ENCODE data around the gene ZNF358. TPM values are rescaled to one million over a fixed set of nuclear protein-coding genes. Genes with fewer than 3 reads are reported as not detected.

The ZNF358 gene
- polyA plus RNA-seq, 1 donor: 68.0 TPM

DNA sequence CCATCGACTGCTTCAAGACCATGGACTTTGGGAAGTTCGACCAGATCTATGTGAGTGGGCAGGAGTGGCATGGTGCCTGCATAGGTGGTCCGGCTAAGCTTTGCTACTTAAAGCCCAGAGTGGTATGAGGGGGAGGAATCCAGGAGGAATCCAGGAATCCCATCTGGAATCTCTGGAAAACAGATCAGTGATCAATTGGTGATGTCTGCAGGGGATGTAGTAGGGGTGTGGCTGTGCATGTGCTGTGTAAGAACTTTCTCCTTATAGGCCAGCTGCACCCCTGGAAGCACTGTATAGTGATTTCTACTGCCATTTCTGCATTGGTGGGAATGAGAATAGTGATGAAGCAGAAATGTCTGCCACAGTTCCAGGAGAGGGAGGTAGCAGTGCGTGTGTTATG, 43.2 kb downstream of the ZNF358 start:
- WGBS (ENCODE audit: insufficient coverage, low lambda C conversion rate): no CpG with 5 or more reads among the region's 4 CpGs
- Histone ChIP-seq H3K4me1 (ENCODE audit: control insufficient read depth, insufficient read depth, low read length) (no peaks in the 10 kb centered on the region), H3K27me3 (ENCODE audit: control insufficient read depth, insufficient read depth, low read length) (no peaks in the 10 kb centered on the region), H3K27ac (ENCODE audit: low read length) (no peak overlapping the region), H3K4me3 (ENCODE audit: low read length) (no peak overlapping the region), H3K9me3 (ENCODE audit: control insufficient read depth, low read depth, low read length) (peaks cover 10% of the 10 kb centered on the region), H3K36me3 (ENCODE audit: control insufficient read depth, insufficient read depth, low read length) (peaks cover 52% of the 10 kb centered on the region)
- no peak for DNase-seq

DNA sequence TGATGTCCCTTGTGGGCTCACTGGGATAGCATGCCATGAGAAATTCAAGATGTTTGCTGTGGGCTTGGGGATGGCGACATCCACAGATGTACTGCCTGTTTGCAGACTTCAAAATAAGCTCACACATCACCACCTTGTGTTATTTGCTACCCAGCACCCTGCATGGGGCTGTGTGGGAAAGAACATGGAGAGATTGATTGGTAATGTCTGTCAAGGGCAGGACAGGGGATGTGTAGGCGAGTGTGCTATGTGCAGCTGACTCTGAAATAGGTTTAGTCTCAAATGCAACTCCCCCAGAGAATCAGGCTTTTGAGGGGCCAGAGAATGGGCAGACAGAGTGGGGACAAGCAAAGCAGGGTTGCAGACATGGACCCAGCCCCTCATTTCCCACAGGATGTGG, 44.4 kb downstream of the ZNF358 start:
- peaks cover 3% of the 10 kb centered on the region for H3K9me3 ChIP-seq (ENCODE audit: control insufficient read depth, low read depth, low read length)
- no CpG with 5 or more reads among the region's 2 CpGs for WGBS (ENCODE audit: insufficient coverage, low lambda C conversion rate)
- no peak for DNase-seq
- H3K4me1 ChIP-seq (ENCODE audit: control insufficient read depth, insufficient read depth, low read length): no peaks in the 10 kb centered on the region
- H3K27ac ChIP-seq (ENCODE audit: low read length): no peak overlapping the region
- no peaks in the 10 kb centered on the region for H3K27me3 ChIP-seq (ENCODE audit: control insufficient read depth, insufficient read depth, low read length)
- H3K36me3 ChIP-seq (ENCODE audit: control insufficient read depth, insufficient read depth, low read length): peaks cover 44% of the 10 kb centered on the region
- no peak overlapping the region for H3K4me3 ChIP-seq (ENCODE audit: low read length)

DNA sequence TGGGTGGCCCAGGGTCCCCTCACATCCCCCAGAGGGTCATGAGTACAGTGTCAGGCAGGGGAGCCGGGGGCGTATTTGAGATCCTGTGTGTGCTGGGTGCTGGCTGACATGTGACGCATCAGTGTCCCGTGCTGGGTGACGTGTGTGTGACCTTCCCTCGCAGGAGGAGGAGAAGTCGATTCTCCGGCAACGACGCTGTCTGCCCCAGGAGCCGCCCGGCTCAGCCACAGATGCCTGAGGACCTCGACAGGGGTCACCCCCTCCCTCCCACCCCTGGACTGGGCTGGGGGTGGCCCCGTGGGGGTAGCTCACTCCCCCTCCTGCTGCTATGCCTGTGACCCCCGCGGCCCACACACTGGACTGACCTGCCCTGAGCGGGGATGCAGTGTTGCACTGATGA, 45.4 kb downstream of the ZNF358 start:
- H3K4me1 ChIP-seq (ENCODE audit: control insufficient read depth, insufficient read depth, low read length): no peaks in the 10 kb centered on the region
- no peak overlapping the region for H3K27ac ChIP-seq (ENCODE audit: low read length)
- H3K4me3 ChIP-seq (ENCODE audit: low read length): no peak overlapping the region
- H3K27me3 ChIP-seq (ENCODE audit: control insufficient read depth, insufficient read depth, low read length): no peaks in the 10 kb centered on the region
- no peak for DNase-seq
- peaks cover 3% of the 10 kb centered on the region for H3K9me3 ChIP-seq (ENCODE audit: control insufficient read depth, low read depth, low read length)
- peaks cover 34% of the 10 kb centered on the region for H3K36me3 ChIP-seq (ENCODE audit: control insufficient read depth, insufficient read depth, low read length)
- WGBS (ENCODE audit: insufficient coverage, low lambda C conversion rate): no CpG with 5 or more reads among the region's 17 CpGs

DNA sequence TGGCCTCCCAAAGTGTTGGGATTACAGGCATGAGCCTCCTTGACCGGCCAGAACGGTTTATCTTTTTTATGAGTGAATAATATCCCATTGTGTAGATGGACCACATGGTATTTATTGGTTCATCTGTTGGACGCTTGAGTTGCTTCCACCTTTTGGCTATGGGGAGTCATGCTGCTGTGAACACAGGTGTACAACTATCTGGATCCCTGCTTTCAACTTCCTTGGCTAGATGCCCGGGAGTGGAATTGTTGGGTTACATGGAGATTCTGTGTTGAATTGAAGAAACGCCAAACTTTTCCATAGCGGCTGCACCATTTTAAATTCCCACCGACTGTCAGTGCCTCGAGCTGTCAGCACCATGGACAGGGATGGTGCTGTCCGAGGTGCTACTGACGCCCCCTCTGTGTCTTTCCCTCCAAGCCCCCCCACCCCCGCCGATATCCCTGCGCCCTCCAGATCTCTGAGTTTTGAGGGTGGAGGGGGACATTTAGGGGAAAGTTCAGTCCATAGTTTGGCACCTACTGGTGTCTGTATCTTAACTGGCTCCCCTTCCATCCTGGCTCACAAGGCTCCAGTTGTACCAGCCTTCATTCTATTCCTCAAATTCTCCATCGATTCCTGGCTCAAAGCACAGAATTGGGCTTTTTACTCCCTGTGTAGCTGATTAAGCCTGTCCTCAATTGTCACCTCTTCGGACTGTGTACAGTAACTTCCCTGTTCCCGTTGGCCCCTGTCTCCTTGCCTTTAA, 46.9 kb downstream of the ZNF358 start:
- peaks cover 21% of the 10 kb centered on the region for H3K36me3 ChIP-seq (ENCODE audit: control insufficient read depth, insufficient read depth, low read length)
- no peak for DNase-seq
- no peaks in the 10 kb centered on the region for H3K9me3 ChIP-seq (ENCODE audit: control insufficient read depth, low read depth, low read length)
- no peaks in the 10 kb centered on the region for H3K27me3 ChIP-seq (ENCODE audit: control insufficient read depth, insufficient read depth, low read length)
- no peak overlapping the region for H3K4me3 ChIP-seq (ENCODE audit: low read length)
- H3K4me1 ChIP-seq (ENCODE audit: control insufficient read depth, insufficient read depth, low read length): no peaks in the 10 kb centered on the region
- no peak overlapping the region for H3K27ac ChIP-seq (ENCODE audit: low read length)
- WGBS (ENCODE audit: insufficient coverage, low lambda C conversion rate): 69% methylated on average over 6 of the region's 16 CpGs

DNA sequence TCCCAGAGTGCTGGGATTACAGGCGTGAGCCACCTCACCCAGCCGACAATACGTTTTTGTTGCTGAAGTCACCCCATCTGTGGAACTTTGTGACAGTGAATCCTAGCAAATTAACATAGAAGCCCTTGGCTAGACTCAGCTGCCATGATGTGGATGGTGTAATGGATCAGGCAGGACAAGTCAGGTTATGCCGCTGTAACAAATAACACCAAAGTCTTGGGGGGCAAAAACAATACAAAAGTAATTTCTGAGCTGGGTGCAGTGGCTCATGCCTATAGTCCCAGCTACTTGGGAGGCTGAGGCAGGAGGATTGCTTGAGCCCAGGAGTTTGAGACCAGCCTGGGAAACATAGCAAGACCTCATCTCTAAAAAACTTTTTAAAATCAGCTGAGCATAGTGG, 49.0 kb downstream of the ZNF358 start:
- no peak overlapping the region for H3K27ac ChIP-seq (ENCODE audit: low read length)
- H3K4me3 ChIP-seq (ENCODE audit: low read length): no peak overlapping the region
- no peaks in the 10 kb centered on the region for H3K4me1 ChIP-seq (ENCODE audit: control insufficient read depth, insufficient read depth, low read length)
- no peaks in the 10 kb centered on the region for H3K27me3 ChIP-seq (ENCODE audit: control insufficient read depth, insufficient read depth, low read length)
- peaks cover 9% of the 10 kb centered on the region for H3K36me3 ChIP-seq (ENCODE audit: control insufficient read depth, insufficient read depth, low read length)
- no peaks in the 10 kb centered on the region for H3K9me3 ChIP-seq (ENCODE audit: control insufficient read depth, low read depth, low read length)
- WGBS (ENCODE audit: insufficient coverage, low lambda C conversion rate): no CpG with 5 or more reads among the region's 4 CpGs
- no peak for DNase-seq

DNA sequence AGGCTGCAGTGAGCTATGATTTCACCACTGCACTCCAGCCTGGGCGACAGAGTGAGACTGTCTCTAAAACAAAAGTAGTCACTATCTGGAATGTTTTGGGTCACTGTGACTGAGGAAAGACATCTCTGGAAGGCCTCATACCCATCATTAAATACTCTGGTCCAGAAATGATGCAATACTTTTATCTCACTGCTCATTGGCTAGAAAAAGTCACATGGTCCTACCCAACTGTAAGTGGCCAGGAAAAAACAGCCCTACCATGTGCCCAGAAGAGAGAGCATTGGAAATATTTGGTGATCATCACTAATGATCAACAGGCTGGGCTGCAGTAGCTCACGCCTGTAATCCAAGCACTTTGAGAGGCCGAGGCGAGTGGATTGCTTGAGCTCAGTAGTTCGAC, 49.4 kb downstream of the ZNF358 start:
- peaks cover 7% of the 10 kb centered on the region for H3K36me3 ChIP-seq (ENCODE audit: control insufficient read depth, insufficient read depth, low read length)
- no peaks in the 10 kb centered on the region for H3K27me3 ChIP-seq (ENCODE audit: control insufficient read depth, insufficient read depth, low read length)
- no peaks in the 10 kb centered on the region for H3K4me1 ChIP-seq (ENCODE audit: control insufficient read depth, insufficient read depth, low read length)
- no peak overlapping the region for H3K4me3 ChIP-seq (ENCODE audit: low read length)
- H3K9me3 ChIP-seq (ENCODE audit: control insufficient read depth, low read depth, low read length): no peaks in the 10 kb centered on the region
- H3K27ac ChIP-seq (ENCODE audit: low read length): no peak overlapping the region
- DNase-seq: no peak
- no CpG with 5 or more reads among the region's 5 CpGs for WGBS (ENCODE audit: insufficient coverage, low lambda C conversion rate)

Other genes starting within 250 kb of the ZNF358 start
- gene INSR, start 221.7 kb upstream of the ZNF358 start, polyA plus RNA-seq: 27.7 TPM
- 27.8 TPM for gene ARHGEF18, start 167.2 kb upstream of the ZNF358 start, polyA plus RNA-seq
- 7.9 TPM for gene PEX11G, start 27.1 kb upstream of the ZNF358 start, polyA plus RNA-seq
- 18.1 TPM for gene MCOLN1, start 6.5 kb downstream of the ZNF358 start, polyA plus RNA-seq
- 45.4 TPM for gene PNPLA6, start 19.6 kb downstream of the ZNF358 start, polyA plus RNA-seq
- gene CAMSAP3, start 79.8 kb downstream of the ZNF358 start, polyA plus RNA-seq: 73.9 TPM
- gene XAB2, start 113.4 kb downstream of the ZNF358 start, polyA plus RNA-seq: 29.1 TPM
- gene PET100, start 113.7 kb downstream of the ZNF358 start, polyA plus RNA-seq: 47.5 TPM
- gene PCP2, start 117.6 kb downstream of the ZNF358 start, polyA plus RNA-seq: 1.5 TPM
- gene STXBP2, start 121.0 kb downstream of the ZNF358 start, polyA plus RNA-seq: 146 TPM
- gene RETN, start 152.9 kb downstream of the ZNF358 start, polyA plus RNA-seq: 1.1 TPM
- 0.06 TPM for gene MCEMP1, start 161.0 kb downstream of the ZNF358 start, polyA plus RNA-seq
- gene TRAPPC5, start 164.7 kb downstream of the ZNF358 start, polyA plus RNA-seq: 51.2 TPM
- gene FCER2, start 186.0 kb downstream of the ZNF358 start, polyA plus RNA-seq: 0.28 TPM
- 0.57 TPM for gene CLEC4G, start 216.0 kb downstream of the ZNF358 start, polyA plus RNA-seq
- gene CD209, start 231.4 kb downstream of the ZNF358 start, polyA plus RNA-seq: 14.4 TPM
- gene CLEC4M, start 247.1 kb downstream of the ZNF358 start, polyA plus RNA-seq: 0.09 TPM

All from large intestine (tissue), 3 donors.